HG03520 (cell line): Measurements from ENCODE around the gene SH3GL3.

Experiments
- ATAC-seq: cut with Tn5 transposase; IDR thresholded peaks from one replicate; pipeline ENCODE4 v1.9.1; 2021; ENCODE audit warnings: mild to moderate bottlenecking, moderate library complexity; ENCODE audit not compliant: unreplicated experiment

The SH3GL3 gene

GRCh38 chr15:83658430-83659416 is 211.6 kb downstream of the SH3GL3 start:
- no peak for ATAC-seq

- ATAC-seq: no peak
Observed at GRCh38 chr15:83659417-83659812, 212.3 kb downstream of the SH3GL3 start.

GRCh38 chr15:83665480-83665879 is 218.3 kb downstream of the SH3GL3 start:
- no peak for ATAC-seq
